Umbilical cord (tissue), 2 donors: Measurements from ENCODE around the gene RAPSN. TPM values are rescaled to one million over a fixed set of nuclear protein-coding genes. Genes with fewer than 3 reads are reported as not detected.

ENCODE experiments used
- DNase-seq: peaks from one replicate; pipeline ENCODE4 v3.0.0-alpha.2; 2015; ENCODE audit warnings: low spot score
- total RNA-seq: library from RNA; depleted of rRNA; stranded (reverse); fragments of >200 nt; gene quantifications from one replicate; pipeline ENCODE4 v1.2.3, GENCODE V29; 2014; ENCODE audit warnings: low replicate concordance; ENCODE audit not compliant: insufficient read depth

RAPSN gene
- total RNA-seq, 1 donor from 2014 or later: 0.96 TPM

- peak; percentile 77 for DNase-seq
These were observed 40.1 kb downstream of the RAPSN start for GRCh38 chr11:47408598-47409439.

- peak; percentile 97 for DNase-seq
These were observed 41.0 kb downstream of the RAPSN start, which contains the start of gene SLC39A13 for GRCh38 chr11:47407746-47408590. Gene SLC39A13 (plus strand): TSS chr11:47408590. CDS start chr11:47410095, 1,505 bp downstream.

GRCh38 chr11:47406896-47407745, 41.8 kb downstream of the RAPSN start:
- DNase-seq: no peak

GRCh38 chr11:47403571-47403970, 45.4 kb downstream of the RAPSN start:
- DNase-seq: no peak

GRCh38 chr11:47403135-47403534, 45.8 kb downstream of the RAPSN start:
- no peak for DNase-seq

- peak; percentile 47 for DNase-seq
These were observed 48.1 kb downstream of the RAPSN start for GRCh38 chr11:47400768-47401279.

GRCh38 chr11:47399860-47400767, 48.8 kb downstream of the RAPSN start:
- peak; percentile 39 for DNase-seq

- DNase-seq: no peak
These were observed 50.4 kb downstream of the RAPSN start for GRCh38 chr11:47398551-47398950.

- no peak for DNase-seq
These were observed 50.9 kb downstream of the RAPSN start for GRCh38 chr11:47398011-47398410.

- DNase-seq: no peak
These were observed 53.0 kb downstream of the RAPSN start for GRCh38 chr11:47396049-47396320.

- no peak for DNase-seq
These were observed 53.5 kb downstream of the RAPSN start for GRCh38 chr11:47395223-47396048.

GRCh38 chr11:47394322-47395222, 54.4 kb downstream of the RAPSN start:
- DNase-seq: peak; percentile 58

- no peak for DNase-seq
These were observed 55.0 kb downstream of the RAPSN start for GRCh38 chr11:47394050-47394321.

GRCh38 chr11:47393163-47394049, 55.5 kb downstream of the RAPSN start:
- DNase-seq: peak; percentile 58

GRCh38 chr11:47392546-47393162, 56.3 kb downstream of the RAPSN start:
- no peak for DNase-seq

GRCh38 chr11:47391711-47392432, 57.1 kb downstream of the RAPSN start:
- DNase-seq: no peak
